ENCODE results near the gene CAMSAP1. TPM values are rescaled to one million over a fixed set of nuclear protein-coding genes. Genes with fewer than 3 reads are reported as not detected.

Gene CAMSAP1
- total RNA-seq, 1 donor from 2014 or later, result 20.0 TPM

DNA sequence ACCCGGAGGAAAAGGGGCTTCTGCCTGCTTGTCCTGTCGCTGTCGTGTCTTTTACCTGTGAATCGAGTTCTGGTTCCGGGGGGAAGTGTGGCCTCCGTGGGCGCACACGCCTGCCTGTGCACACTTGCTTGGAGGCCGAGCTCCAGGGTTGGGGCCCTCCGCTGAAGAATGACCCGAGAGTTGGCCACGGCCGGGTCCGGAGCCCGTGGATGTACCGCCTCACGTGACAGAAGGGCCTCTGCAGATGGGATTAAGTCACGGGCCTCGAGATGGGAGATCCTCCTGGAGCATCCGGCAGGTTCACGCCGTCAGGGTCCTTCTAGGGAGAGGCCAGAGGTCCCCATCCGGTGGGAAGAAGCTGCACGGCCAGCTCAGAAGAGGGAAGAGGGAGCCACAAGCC lies 124.4 kb downstream of the CAMSAP1 start:
- H3K4me3 ChIP-seq, result no peak overlapping the region
- DNase-seq, result no peak
- intact Hi-C loops (cut with micrococcal nuclease), result no loop called here
- TF ChIP-seq CTCF (IDR thresholded peaks at IDR 0.05; ENCODE audit: borderline replicate concordance), result no peak
- H3K9me3 ChIP-seq (replicated peaks), result no peaks in the 10 kb centered on the region
- no peaks in the 10 kb centered on the region for H3K4me1 ChIP-seq
- no peaks in the 10 kb centered on the region for H3K36me3 ChIP-seq
- H3K27ac ChIP-seq (replicated peaks), result no peak overlapping the region
- peaks cover 32% of the 10 kb centered on the region for H3K27me3 ChIP-seq (ENCODE audit: low read depth)

- Histone ChIP-seq H3K36me3 (no peaks in the 10 kb centered on the region), H3K4me1 (no peaks in the 10 kb centered on the region), H3K4me3 (no peak overlapping the region), H3K27ac (replicated peaks) (no peak overlapping the region), H3K27me3 (ENCODE audit: low read depth) (peaks cover 13% of the 10 kb centered on the region), H3K9me3 (replicated peaks) (no peaks in the 10 kb centered on the region)
- TF ChIP-seq CTCF (IDR thresholded peaks at IDR 0.05; ENCODE audit: borderline replicate concordance), result no peak
- no peak for DNase-seq
- intact Hi-C loops (cut with micrococcal nuclease), result no loop called here
Measured at GRCh38 chr9:135780626-135781025, 126.7 kb downstream of the CAMSAP1 start.

- peaks cover 12% of the 10 kb centered on the region for H3K27me3 ChIP-seq (ENCODE audit: low read depth)
Measured at GRCh38 chr9:135780086-135780485, 127.3 kb downstream of the CAMSAP1 start.

GRCh38 chr9:135779571-135779970 lies 127.8 kb downstream of the CAMSAP1 start:
- H3K9me3 ChIP-seq (replicated peaks), result no peaks in the 10 kb centered on the region
- no peak for DNase-seq
- H3K27ac ChIP-seq (replicated peaks), result no peak overlapping the region
- no peaks in the 10 kb centered on the region for H3K4me1 ChIP-seq
- H3K36me3 ChIP-seq, result no peaks in the 10 kb centered on the region
- peaks cover 7% of the 10 kb centered on the region for H3K27me3 ChIP-seq (ENCODE audit: low read depth)
- no peak overlapping the region for H3K4me3 ChIP-seq
- intact Hi-C loops (cut with micrococcal nuclease), result no loop called here
- TF ChIP-seq CTCF (IDR thresholded peaks at IDR 0.05; ENCODE audit: borderline replicate concordance), result no peak

More at GRCh38 chr9:135780086-135780485, 127.3 kb downstream of the CAMSAP1 start:
- H3K27ac ChIP-seq (replicated peaks), result no peak overlapping the region
- H3K9me3 ChIP-seq (replicated peaks), result no peaks in the 10 kb centered on the region
- H3K4me3 ChIP-seq, result no peak overlapping the region
- intact Hi-C loops (cut with micrococcal nuclease), result no loop called here
- no peaks in the 10 kb centered on the region for H3K4me1 ChIP-seq
- H3K36me3 ChIP-seq, result no peaks in the 10 kb centered on the region
- no peak for DNase-seq
- no peak for TF ChIP-seq CTCF (IDR thresholded peaks at IDR 0.05; ENCODE audit: borderline replicate concordance)

GRCh38 chr9:135778421-135778820 lies 128.9 kb downstream of the CAMSAP1 start:
- H3K4me1 ChIP-seq, result no peaks in the 10 kb centered on the region
- H3K4me3 ChIP-seq, result no peak overlapping the region
- no peak overlapping the region for H3K27ac ChIP-seq (replicated peaks)
- intact Hi-C loops (cut with micrococcal nuclease), result no loop called here
- no peak for DNase-seq
- no peaks in the 10 kb centered on the region for H3K9me3 ChIP-seq (replicated peaks)
- TF ChIP-seq CTCF (IDR thresholded peaks at IDR 0.05; ENCODE audit: borderline replicate concordance), result no peak
- H3K36me3 ChIP-seq, result no peaks in the 10 kb centered on the region
- peaks cover 2% of the 10 kb centered on the region for H3K27me3 ChIP-seq (ENCODE audit: low read depth)
